PC-9 (cell line): Measurements from ENCODE around the gene KRT1. TPM values are rescaled to one million over a fixed set of nuclear protein-coding genes. Genes with fewer than 3 reads are reported as not detected.

ENCODE experiments used
- BruUV-seq: library from RNA; stranded (reverse); fragments of 400-500 nt; replicated peaks from 2 replicates; lab custom pipeline; 2021; lab: Mats Ljungman, UMichigan
- CTCF ChIA-PET: fragments of 300-600 bp; sonication (Branson Sonifier 250); formaldehyde crosslinking; loops from one replicate; lab custom pipeline; 2022; ENCODE audit warnings: antibody characterized with exemption; lab: Charles Lee
- POLR2A ChIA-PET: fragments of 300-600 bp; sonication (Branson Sonifier 250); formaldehyde crosslinking; loops from one replicate; lab custom pipeline; 2022; ENCODE audit warnings: antibody characterized with exemption; ENCODE audit not compliant: unreplicated experiment; lab: Charles Lee
- DNase-seq, 2 experiments: peaks; one replicate each; pipeline versions ENCODE4 v3.0.0 to v3.0.0-alpha.2; 2015 to 2022; ENCODE audit warnings: mixed read lengths in 1 of 2
- H2AFZ ChIP-seq: fragments of 200-600 bp; sonication (generic); 2 replicates; pipeline ENCODE4 v1.8.1; 2017; ENCODE audit warnings: antibody characterized with exemption
- H3F3A ChIP-seq: fragments of 200-600 bp; sonication (generic); 2 replicates; pipeline ENCODE4 v1.8.1; 2017; ENCODE audit warnings: antibody characterized with exemption, mild to moderate bottlenecking, low read depth; ENCODE audit not compliant: insufficient read depth
- H3K27ac ChIP-seq: fragments of 200-600 bp; sonication (generic); 2 replicates; pipeline ENCODE4 v1.6.1; 2016; ENCODE audit warnings: mixed run types
- H3K27me3 ChIP-seq: fragments of 200-600 bp; sonication (generic); 2 replicates; pipeline ENCODE4 v1.6.1; 2016; ENCODE audit warnings: low read depth, mixed run types; ENCODE audit not compliant: insufficient read depth
- H3K36me3 ChIP-seq: fragments of 200-600 bp; sonication (generic); 2 replicates; pipeline ENCODE4 v1.6.1; 2016; ENCODE audit warnings: low read depth, mixed run types
- H3K4me1 ChIP-seq: fragments of 200-600 bp; sonication (generic); replicated peaks from 2 replicates; pipeline ENCODE4 v1.6.1; 2016; ENCODE audit warnings: mixed run types; ENCODE audit not compliant: insufficient read depth
- H3K4me2 ChIP-seq: fragments of 200-600 bp; sonication (generic); 2 replicates; pipeline ENCODE4 v1.6.1; 2017; ENCODE audit warnings: mixed run types
- H3K4me3 ChIP-seq: fragments of 200-600 bp; sonication (generic); 2 replicates; pipeline ENCODE4 v1.6.1; 2016; ENCODE audit warnings: mixed run types
- H3K79me2 ChIP-seq: fragments of 200-600 bp; sonication (generic); 2 replicates; pipeline ENCODE4 v1.6.1; 2017; ENCODE audit warnings: low read depth, mixed run types
- H3K9me2 ChIP-seq: fragments of 200-600 bp; sonication (generic); 2 replicates; pipeline ENCODE4 v1.8.1; 2017; ENCODE audit warnings: mild to moderate bottlenecking; ENCODE audit not compliant: insufficient read depth
- H3K9me3 ChIP-seq: fragments of 200-600 bp; sonication (generic); 2 replicates; pipeline ENCODE4 v1.8.1; 2016; ENCODE audit warnings: low read depth; ENCODE audit not compliant: insufficient read depth
- H4K20me1 ChIP-seq: fragments of 200-600 bp; sonication (generic); 2 replicates; pipeline ENCODE4 v1.8.1; 2017; ENCODE audit not compliant: insufficient read depth
- EZH2 ChIP-seq: fragments of 200-600 bp; sonication (generic); IDR thresholded peaks from 2 replicates; pipeline ENCODE4 v1.8.0; 2017; ENCODE audit warnings: antibody characterized with exemption, low read depth
- intact Hi-C: fragments of 100-400 bp; cut with micrococcal nuclease; formaldehyde crosslinking; loops from one replicate; pipeline ENCODE4 v1.10.0; 2022; ENCODE audit not compliant: unreplicated experiment
- total RNA-seq: library from RNA; stranded (reverse); gene quantifications from 2 replicates; pipeline ENCODE4 v1.2.3, GENCODE V29; 2021
- TF ChIP-seq, protein P1 (sequence below): fragments of 200-600 bp; sonication (generic); conservative IDR thresholded peaks from 2 replicates; pipeline ENCODE4 v1.6.1; 2017; ENCODE audit warnings: mixed run types, antibody characterized with exemption, mild to moderate bottlenecking, moderate library complexity

Gene KRT1
- total RNA-seq, 1 experiment from 2014 or later = not detected

DNA sequence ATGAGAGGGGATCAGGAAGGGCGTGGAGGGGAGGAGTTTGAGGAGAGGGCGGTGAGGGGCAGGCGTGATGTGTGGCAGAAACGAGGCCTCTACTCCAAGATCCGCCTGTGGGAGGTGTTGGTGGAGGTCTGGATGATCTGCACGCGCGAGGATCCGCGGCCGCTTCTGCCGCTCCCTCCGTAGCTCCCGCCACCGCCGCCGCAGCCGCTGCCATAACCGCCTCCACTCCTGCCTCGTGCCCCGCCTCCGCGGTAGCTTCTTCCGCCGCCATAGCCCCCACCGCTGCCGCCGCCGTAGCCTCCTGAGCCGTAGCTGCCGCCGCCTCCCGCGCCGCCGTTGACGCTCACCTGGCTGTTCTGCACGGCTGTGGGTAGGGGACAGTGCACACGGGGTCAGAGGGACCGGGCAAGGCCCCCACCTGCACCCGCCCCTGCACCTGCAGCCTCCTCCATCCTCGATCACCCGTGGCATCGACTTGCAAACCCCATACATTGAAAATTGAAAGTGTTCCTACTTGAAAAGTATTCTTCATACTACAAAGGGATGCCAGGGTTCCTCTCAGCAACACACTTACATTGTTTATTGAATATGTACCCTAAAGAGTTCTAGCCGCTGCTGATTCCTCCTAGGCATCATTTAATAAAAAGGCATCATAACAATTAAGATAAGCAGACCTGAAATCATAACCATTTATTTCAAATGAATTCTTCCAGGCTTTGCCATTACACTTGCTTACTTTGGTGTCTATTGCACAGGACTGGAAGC lies 11.1 kb upstream of the KRT1 start:
- no peak overlapping the region for H3K4me3 ChIP-seq
- ChIA-PET CTCF (no interaction called here), POLR2A (no interaction called here)
- TF ChIP-seq, protein P1, sequence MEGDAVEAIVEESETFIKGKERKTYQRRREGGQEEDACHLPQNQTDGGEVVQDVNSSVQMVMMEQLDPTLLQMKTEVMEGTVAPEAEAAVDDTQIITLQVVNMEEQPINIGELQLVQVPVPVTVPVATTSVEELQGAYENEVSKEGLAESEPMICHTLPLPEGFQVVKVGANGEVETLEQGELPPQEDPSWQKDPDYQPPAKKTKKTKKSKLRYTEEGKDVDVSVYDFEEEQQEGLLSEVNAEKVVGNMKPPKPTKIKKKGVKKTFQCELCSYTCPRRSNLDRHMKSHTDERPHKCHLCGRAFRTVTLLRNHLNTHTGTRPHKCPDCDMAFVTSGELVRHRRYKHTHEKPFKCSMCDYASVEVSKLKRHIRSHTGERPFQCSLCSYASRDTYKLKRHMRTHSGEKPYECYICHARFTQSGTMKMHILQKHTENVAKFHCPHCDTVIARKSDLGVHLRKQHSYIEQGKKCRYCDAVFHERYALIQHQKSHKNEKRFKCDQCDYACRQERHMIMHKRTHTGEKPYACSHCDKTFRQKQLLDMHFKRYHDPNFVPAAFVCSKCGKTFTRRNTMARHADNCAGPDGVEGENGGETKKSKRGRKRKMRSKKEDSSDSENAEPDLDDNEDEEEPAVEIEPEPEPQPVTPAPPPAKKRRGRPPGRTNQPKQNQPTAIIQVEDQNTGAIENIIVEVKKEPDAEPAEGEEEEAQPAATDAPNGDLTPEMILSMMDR = no peak
- no peak for TF ChIP-seq EZH2
- DNase-seq = no peak
- H3K27me3 ChIP-seq = no peaks in the 10 kb centered on the region
- no peak overlapping the region for H3K27ac ChIP-seq
- no peaks in the 10 kb centered on the region for H3K79me2 ChIP-seq
- H3K9me2 ChIP-seq = no peaks in the 10 kb centered on the region
- intact Hi-C loops = no loop called here
- peaks cover 20% of the 10 kb centered on the region for H3K4me1 ChIP-seq
- H3K36me3 ChIP-seq = no peaks in the 10 kb centered on the region
- no peaks in the 10 kb centered on the region for H4K20me1 ChIP-seq
- no peaks in the 10 kb centered on the region for H3K9me3 ChIP-seq
- H3F3A ChIP-seq = peaks cover 12% of the 10 kb centered on the region; the same call in 1 of the 2 replicates
- no peak overlapping the region for H2AFZ ChIP-seq
- H3K4me2 ChIP-seq = no peak overlapping the region
- no TSS peak for BruUV-seq

DNA sequence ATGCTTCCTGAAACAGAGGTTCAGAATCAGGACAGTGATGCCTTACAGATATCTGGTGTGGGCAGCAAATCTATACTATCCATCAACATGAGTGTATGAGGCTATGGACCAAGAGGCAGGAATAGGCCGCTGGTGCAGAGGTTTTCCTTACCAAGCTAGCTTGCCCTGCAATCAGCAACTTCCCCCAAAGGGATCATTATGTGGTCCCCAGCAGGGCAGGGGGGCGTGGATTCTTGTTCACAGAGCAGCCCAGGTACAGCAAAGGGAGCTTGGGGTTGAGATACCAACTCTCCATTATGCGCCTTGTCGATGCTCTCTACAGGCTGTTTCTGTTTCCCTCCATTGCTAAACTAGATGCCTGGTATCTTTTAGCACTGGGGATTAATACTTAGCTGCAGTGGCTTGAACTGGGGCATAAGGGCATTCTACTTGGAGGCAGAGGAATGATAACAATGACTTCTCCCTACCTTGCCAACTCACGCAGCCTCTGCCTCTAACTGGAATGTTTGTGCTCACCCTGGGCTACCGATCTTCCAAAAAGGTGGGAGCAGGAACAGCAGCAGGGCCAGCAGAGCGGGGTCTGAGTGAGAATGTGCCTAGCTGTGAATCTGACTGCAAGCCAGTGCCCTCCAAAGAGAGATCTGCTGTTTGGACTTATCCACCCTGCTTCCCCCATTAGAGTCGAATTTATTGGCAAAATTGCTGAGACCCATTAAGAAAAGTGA lies 10.3 kb upstream of the KRT1 start:
- ChIA-PET POLR2A (no interaction called here), CTCF (no interaction called here)
- Histone ChIP-seq H3K27me3 (no peaks in the 10 kb centered on the region), H3F3A (peaks cover 12% of the 10 kb centered on the region; the same call in 1 of the 2 replicates), H3K4me1 (peaks cover 20% of the 10 kb centered on the region), H3K4me3 (no peak overlapping the region), H3K79me2 (no peaks in the 10 kb centered on the region), H3K27ac (no peak overlapping the region), H4K20me1 (no peaks in the 10 kb centered on the region), H3K36me3 (no peaks in the 10 kb centered on the region), H2AFZ (no peak overlapping the region), H3K9me3 (no peaks in the 10 kb centered on the region), H3K4me2 (no peak overlapping the region), H3K9me2 (no peaks in the 10 kb centered on the region)
- BruUV-seq = no TSS peak
- no peak for TF ChIP-seq EZH2
- TF ChIP-seq, protein P1 = no peak
- intact Hi-C loops = no loop called here
- no peak for DNase-seq

DNA sequence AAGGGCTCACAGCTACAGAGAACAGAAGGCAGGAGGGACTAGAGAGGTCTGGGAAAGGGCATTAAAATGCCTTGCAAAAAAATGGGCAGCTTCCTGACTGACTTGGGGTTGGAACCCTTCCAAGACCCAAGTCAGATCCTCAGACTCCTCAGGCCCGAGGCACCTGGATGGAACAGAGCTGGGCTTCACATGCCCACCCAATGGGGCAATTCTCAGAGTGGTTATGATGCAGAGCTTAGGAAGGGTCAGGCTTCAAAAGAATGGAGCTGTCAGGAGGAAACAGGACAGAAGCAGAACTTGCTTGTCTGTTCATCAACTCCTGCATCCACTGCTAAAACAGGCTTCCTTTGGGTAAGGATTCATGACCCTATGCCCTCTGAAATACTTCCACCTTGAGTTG lies 9.7 kb upstream of the KRT1 start:
- intact Hi-C loops = no loop called here
- TF ChIP-seq, protein P1 = no peak
- no peak for TF ChIP-seq EZH2
- H3K9me3 ChIP-seq = no peaks in the 10 kb centered on the region
- BruUV-seq = no TSS peak
- no peaks in the 10 kb centered on the region for H3K9me2 ChIP-seq
- H3K36me3 ChIP-seq = no peaks in the 10 kb centered on the region
- H3K27ac ChIP-seq = no peak overlapping the region
- H3K4me1 ChIP-seq = peaks cover 20% of the 10 kb centered on the region
- no peak overlapping the region for H2AFZ ChIP-seq
- no peaks in the 10 kb centered on the region for H3K79me2 ChIP-seq
- no peaks in the 10 kb centered on the region for H3K27me3 ChIP-seq
- POLR2A ChIA-PET = no interaction called here
- H4K20me1 ChIP-seq = no peaks in the 10 kb centered on the region
- no peak overlapping the region for H3K4me3 ChIP-seq
- H3K4me2 ChIP-seq = no peak overlapping the region
- H3F3A ChIP-seq = peaks cover 12% of the 10 kb centered on the region; the same call in 1 of the 2 replicates
- CTCF ChIA-PET = no interaction called here
- DNase-seq = no peak
